Caco-2 (cell line): Measurements from ENCODE around the gene FTCD. TPM values are rescaled to one million over a fixed set of nuclear protein-coding genes. Genes with fewer than 3 reads are reported as not detected.
A peak's percentile ranks its signal among the peaks of the same experiment; 100 is the strongest.
"Not testable (repeated sequence)": the region's sequence is repeated elsewhere in the genome, so short reads cannot be mapped to it uniquely, and the experiment has no call there.

Source experiments
- BruUV-seq: library from RNA; stranded (reverse); fragments of 400-500 nt; replicated peaks from 2 replicates; lab custom pipeline; 2021; lab: Mats Ljungman, UMichigan
- CTCF ChIA-PET: fragments of 300-600 bp; sonication (Branson Sonifier 250); formaldehyde crosslinking; loops from one replicate; lab custom pipeline; 2022; ENCODE audit warnings: antibody characterized with exemption; lab: Charles Lee
- POLR2A ChIA-PET: fragments of 300-600 bp; sonication (Branson Sonifier 250); formaldehyde crosslinking; loops from one replicate; lab custom pipeline; 2022; ENCODE audit warnings: antibody characterized with exemption; lab: Charles Lee
- DNase-seq, 2 experiments: peaks; one replicate each; pipeline versions ENCODE4 v3.0.0 to v3.0.0-alpha.2; 2020 to 2022
- H3K27me3 ChIP-seq: replicated peaks from 2 replicates; pipeline ENCODE4 v1.6.0; 2011; ENCODE audit warnings: low read length; ENCODE audit not compliant: control insufficient read depth, insufficient read depth
- H3K36me3 ChIP-seq: 2 replicates; pipeline ENCODE4 v1.5.1; 2011; ENCODE audit warnings: low read length; ENCODE audit not compliant: control insufficient read depth, insufficient read depth
- H3K4me1 ChIP-seq: fragments of 250-450 bp; sonication (Bioruptor Pico); 2 replicates; pipeline ENCODE4 v1.5.1; 2020; ENCODE audit warnings: mild to moderate bottlenecking
- H3K4me3 ChIP-seq: 2 replicates; pipeline ENCODE4 v1.5.1; 2011; ENCODE audit warnings: low read depth, mild to moderate bottlenecking, control low read depth, low read length
- H3K9me3 ChIP-seq: fragments of 250-450 bp; sonication (Bioruptor Pico); 2 replicates; pipeline ENCODE4 v1.5.1; 2020; ENCODE audit warnings: mild to moderate bottlenecking, moderate library complexity
- H3K27ac Mint-ChIP-seq: one replicate; pipeline ENCODE4 v1.8.0; 2022; ENCODE audit warnings: mixed read lengths; ENCODE audit not compliant: unreplicated experiment
- H3K27me3 Mint-ChIP-seq: one replicate; pipeline ENCODE4 v1.8.0; 2022; ENCODE audit warnings: mixed read lengths; ENCODE audit not compliant: insufficient read depth, unreplicated experiment
- H3K36me3 Mint-ChIP-seq: one replicate; pipeline ENCODE4 v1.8.0; 2022; ENCODE audit warnings: mild to moderate bottlenecking, mixed read lengths; ENCODE audit not compliant: insufficient read depth, unreplicated experiment
- H3K4me1 Mint-ChIP-seq: one replicate; pipeline ENCODE4 v1.8.0; 2022; ENCODE audit warnings: low read depth, mixed read lengths; ENCODE audit not compliant: unreplicated experiment
- H3K4me3 Mint-ChIP-seq: one replicate; pipeline ENCODE4 v1.8.0; 2022; ENCODE audit warnings: mild to moderate bottlenecking, moderate library complexity, mixed read lengths; ENCODE audit not compliant: unreplicated experiment
- H3K9me3 Mint-ChIP-seq: one replicate; pipeline ENCODE4 v1.8.0; 2022; ENCODE audit warnings: mixed read lengths; ENCODE audit not compliant: unreplicated experiment
- intact Hi-C: fragments of 100-400 bp; cut with micrococcal nuclease; formaldehyde crosslinking; loops from one replicate; pipeline ENCODE4 v1.10.0; 2022; ENCODE audit not compliant: unreplicated experiment
- total RNA-seq: library from RNA; stranded (reverse); gene quantifications from 2 replicates; pipeline ENCODE4 v1.2.3, GENCODE V29; 2022
- TF ChIP-seq, protein P1 (sequence below), 2 experiments: fragments of 200-600 bp in 1 of 2; IDR thresholded peaks; 1 replicate in 1 of 2; 2 replicates in 1 of 2; pipeline versions ENCODE4 v1.5.1 to v1.8.0; 2011 to 2022; ENCODE audit warnings: antibody characterized with exemption in 1 of 2, control low read depth in 1 of 2, inconsistent platforms in 1 of 2, low read depth in 1 of 2, low read length in 1 of 2, mild to moderate bottlenecking in 1 of 2, moderate library complexity in 1 of 2; ENCODE audit not compliant: insufficient read depth in 1 of 2, severe bottlenecking in 1 of 2, unreplicated experiment in 1 of 2

FTCD gene
- total RNA-seq, 1 experiment from 2014 or later, result 3.5 TPM

GRCh38 chr21:46185716-46186115 lies 30.3 kb upstream of the FTCD start:
- no TSS peak for BruUV-seq
- H3K27me3 Mint-ChIP-seq, result no peaks in the 10 kb centered on the region
- Histone ChIP-seq H3K4me3 (no peak overlapping the region), H3K36me3 (0 out of 2 replicates have a peak, but pooled peaks cover 1% of the 10 kb centered on the region), H3K27me3 (no peaks in the 10 kb centered on the region), H3K9me3 (no peaks in the 10 kb centered on the region), H3K4me1 (peaks cover 11% of the 10 kb centered on the region)
- no peaks in the 10 kb centered on the region for H3K9me3 Mint-ChIP-seq
- intact Hi-C loops, result no loop called here
- peaks cover 25% of the 10 kb centered on the region for H3K4me1 Mint-ChIP-seq
- TF ChIP-seq, protein P1, sequence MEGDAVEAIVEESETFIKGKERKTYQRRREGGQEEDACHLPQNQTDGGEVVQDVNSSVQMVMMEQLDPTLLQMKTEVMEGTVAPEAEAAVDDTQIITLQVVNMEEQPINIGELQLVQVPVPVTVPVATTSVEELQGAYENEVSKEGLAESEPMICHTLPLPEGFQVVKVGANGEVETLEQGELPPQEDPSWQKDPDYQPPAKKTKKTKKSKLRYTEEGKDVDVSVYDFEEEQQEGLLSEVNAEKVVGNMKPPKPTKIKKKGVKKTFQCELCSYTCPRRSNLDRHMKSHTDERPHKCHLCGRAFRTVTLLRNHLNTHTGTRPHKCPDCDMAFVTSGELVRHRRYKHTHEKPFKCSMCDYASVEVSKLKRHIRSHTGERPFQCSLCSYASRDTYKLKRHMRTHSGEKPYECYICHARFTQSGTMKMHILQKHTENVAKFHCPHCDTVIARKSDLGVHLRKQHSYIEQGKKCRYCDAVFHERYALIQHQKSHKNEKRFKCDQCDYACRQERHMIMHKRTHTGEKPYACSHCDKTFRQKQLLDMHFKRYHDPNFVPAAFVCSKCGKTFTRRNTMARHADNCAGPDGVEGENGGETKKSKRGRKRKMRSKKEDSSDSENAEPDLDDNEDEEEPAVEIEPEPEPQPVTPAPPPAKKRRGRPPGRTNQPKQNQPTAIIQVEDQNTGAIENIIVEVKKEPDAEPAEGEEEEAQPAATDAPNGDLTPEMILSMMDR (IDR thresholded peaks at IDR 0.05; ENCODE audit: insufficient read depth in 1 of 2, low read depth in 1 of 2, low read length in 1 of 2, severe bottlenecking in 1 of 2, unreplicated experiment in 1 of 2), result no peak
- no peak for DNase-seq
- peak overlapping the region; percentile 62 for H3K4me3 Mint-ChIP-seq
- POLR2A ChIA-PET, result no interaction called here
- no peak overlapping the region for H3K27ac Mint-ChIP-seq
- CTCF ChIA-PET, result no interaction called here
- H3K36me3 Mint-ChIP-seq, result peaks cover 36% of the 10 kb centered on the region

- H3K4me1 ChIP-seq, result peaks cover 11% of the 10 kb centered on the region
- peak overlapping the region; percentile 62 for H3K4me3 Mint-ChIP-seq
- TF ChIP-seq, protein P1 (IDR thresholded peaks at IDR 0.05; ENCODE audit: insufficient read depth in 1 of 2, low read depth in 1 of 2, low read length in 1 of 2, severe bottlenecking in 1 of 2, unreplicated experiment in 1 of 2), result no peak
- BruUV-seq, result no TSS peak
- no peaks in the 10 kb centered on the region for H3K9me3 ChIP-seq
- peaks cover 28% of the 10 kb centered on the region for H3K36me3 Mint-ChIP-seq
- DNase-seq, result peak; percentile 66 to 76
- POLR2A ChIA-PET, result no interaction called here
- intact Hi-C loops, result no loop called here
- H3K36me3 ChIP-seq, result 0 out of 2 replicates have a peak, but pooled peaks cover 1% of the 10 kb centered on the region
- peak overlapping the region; percentile 31 for H3K4me3 ChIP-seq
- no peaks in the 10 kb centered on the region for H3K27me3 Mint-ChIP-seq
- H3K9me3 Mint-ChIP-seq, result no peaks in the 10 kb centered on the region
- peaks cover 25% of the 10 kb centered on the region for H3K4me1 Mint-ChIP-seq
- CTCF ChIA-PET, result no interaction called here
- no peaks in the 10 kb centered on the region for H3K27me3 ChIP-seq
- H3K27ac Mint-ChIP-seq, result peak overlapping the region; percentile 48
These were observed 29.5 kb upstream of the FTCD start for GRCh38 chr21:46184625-46185555.

GRCh38 chr21:46183910-46184624 lies 28.7 kb upstream of the FTCD start, which contains the start of gene SPATC1L:
Gene SPATC1L, minus strand, starts transcription at chr21:46184459. Its CDS starts 1,643 bp downstream, at chr21:46182816.
- H3K36me3 Mint-ChIP-seq, result peaks cover 20% of the 10 kb centered on the region
- no peak for DNase-seq
- H3K4me3 ChIP-seq, result peak within 1 kb of the TSS; percentile 44
- peak within 1 kb of the TSS; percentile 62 for H3K4me3 Mint-ChIP-seq
- 0 out of 2 replicates have a peak, but pooled peaks cover 1% of the 10 kb centered on the region for H3K36me3 ChIP-seq
- intact Hi-C loops, result no loop called here
- CTCF ChIA-PET, result no interaction called here
- H3K27ac Mint-ChIP-seq, result peak within 1 kb of the TSS; percentile 48
- BruUV-seq, result no TSS peak
- H3K9me3 ChIP-seq, result no peaks in the 10 kb centered on the region
- H3K27me3 Mint-ChIP-seq, result no peaks in the 10 kb centered on the region
- TF ChIP-seq, protein P1 (IDR thresholded peaks at IDR 0.05; ENCODE audit: insufficient read depth in 1 of 2, low read depth in 1 of 2, low read length in 1 of 2, severe bottlenecking in 1 of 2, unreplicated experiment in 1 of 2), result no peak
- POLR2A ChIA-PET, result no interaction called here
- no peaks in the 10 kb centered on the region for H3K9me3 Mint-ChIP-seq
- no peaks in the 10 kb centered on the region for H3K27me3 ChIP-seq
- H3K4me1 ChIP-seq, result peaks cover 7% of the 10 kb centered on the region
- peaks cover 18% of the 10 kb centered on the region for H3K4me1 Mint-ChIP-seq

DNA sequence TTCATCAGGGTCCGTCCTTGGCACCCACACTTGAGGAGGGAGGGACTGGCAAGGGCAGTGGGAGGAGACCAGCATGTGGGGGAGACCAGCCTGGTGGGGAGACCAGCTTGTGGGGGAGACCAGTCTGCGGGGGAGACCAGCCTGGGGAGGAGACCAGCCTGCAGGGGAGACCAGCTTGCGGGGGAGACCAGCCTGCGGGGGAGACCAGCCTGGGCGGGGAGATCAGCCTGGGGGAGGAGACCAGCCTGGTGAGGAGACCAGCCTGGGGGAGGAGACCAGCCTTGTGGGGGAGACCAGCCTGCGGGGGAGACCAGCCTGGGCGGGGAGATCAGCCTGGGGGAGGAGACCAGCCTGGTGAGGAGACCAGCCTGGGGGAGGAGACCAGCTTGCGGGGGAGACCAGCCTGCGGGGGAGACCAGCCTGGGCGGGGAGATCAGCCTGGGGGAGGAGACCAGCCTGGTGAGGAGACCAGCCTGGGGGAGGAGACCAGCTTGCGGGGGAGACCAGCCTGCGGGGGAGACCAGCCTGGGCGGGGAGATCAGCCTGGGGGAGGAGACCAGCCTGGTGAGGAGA lies 28.0 kb upstream of the FTCD start:
- H3K36me3 ChIP-seq, H3K4me3 Mint-ChIP-seq, H3K9me3 Mint-ChIP-seq, DNase-seq, H3K4me3 ChIP-seq, BruUV-seq, H3K4me1 ChIP-seq, H3K9me3 ChIP-seq, H3K27me3 ChIP-seq, intact Hi-C loops, H3K27me3 Mint-ChIP-seq, H3K27ac Mint-ChIP-seq, POLR2A ChIA-PET: not testable (repeated sequence)
- Mint-ChIP-seq H3K36me3 (peaks cover 13% of the 10 kb centered on the region), H3K4me1 (peaks cover 11% of the 10 kb centered on the region)
- CTCF ChIA-PET, result interaction anchor here (0.7 kb wide), 1 partner anchor 216 kb away, joined by 5 read pairs; no protein-coding TSS in a partner anchor
